Inflammatory macrophage treated with lipopolysaccharide for 1 hour (primary cell): ENCODE data around the gene RXFP1.

Source experiments
- DNase-seq, 2 donors: peaks; one replicate each; pipeline ENCODE4 v3.0.0-alpha.2; 2020 to 2022

Gene RXFP1

DNA sequence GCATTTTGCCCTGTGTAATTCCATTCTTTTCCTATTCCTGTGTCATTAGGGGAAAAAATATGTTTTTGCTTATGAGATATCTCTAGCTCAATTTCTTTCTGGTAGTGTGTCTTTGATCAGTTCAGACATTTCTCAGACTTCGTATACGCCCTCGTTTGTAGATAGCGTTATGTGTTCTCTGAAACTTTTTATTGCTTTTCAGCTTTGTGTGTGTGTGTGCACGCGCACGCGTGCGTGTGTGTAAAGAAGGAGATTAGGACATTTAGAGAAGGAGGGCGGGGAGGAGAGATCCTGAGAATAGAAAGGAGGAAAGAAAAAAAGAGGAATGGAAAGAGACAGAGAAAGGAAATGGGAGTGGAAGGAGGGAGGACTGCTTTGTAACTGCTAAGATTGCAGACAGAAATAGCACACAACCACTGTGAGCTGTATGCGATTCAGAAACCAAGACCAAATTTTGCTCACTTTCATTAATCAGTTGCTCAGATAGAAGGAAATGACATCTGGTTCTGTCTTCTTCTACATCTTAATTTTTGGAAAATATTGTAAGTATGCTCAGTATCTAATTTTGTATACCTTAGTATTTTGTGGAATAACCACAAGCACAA is at the start of gene RXFP1:
TSS of gene RXFP1 (plus strand) at position 399 of the 605 bp plus-strand sequence. CDS start at position 494, 95 bp downstream.
- no peak for DNase-seq

DNA sequence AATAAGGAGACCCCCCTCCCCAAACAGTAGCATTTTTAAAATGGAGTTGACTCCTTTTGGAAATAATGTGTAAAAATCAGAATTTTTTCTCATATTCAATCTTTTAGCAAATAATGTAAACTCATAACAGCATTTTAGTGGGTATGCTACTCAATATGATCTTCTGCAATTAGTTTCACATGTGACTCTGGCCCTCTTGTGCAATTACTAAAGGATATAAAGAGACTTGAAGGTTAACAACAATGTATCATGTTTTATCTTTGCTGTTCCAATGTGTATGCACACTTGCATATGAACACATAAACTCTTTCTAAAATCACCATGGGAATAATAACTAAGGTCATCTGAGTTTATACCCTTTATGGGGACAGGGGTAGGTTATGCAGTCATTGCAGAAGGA is 39.9 kb upstream of the RXFP1 start:
- DNase-seq: no peak

DNA sequence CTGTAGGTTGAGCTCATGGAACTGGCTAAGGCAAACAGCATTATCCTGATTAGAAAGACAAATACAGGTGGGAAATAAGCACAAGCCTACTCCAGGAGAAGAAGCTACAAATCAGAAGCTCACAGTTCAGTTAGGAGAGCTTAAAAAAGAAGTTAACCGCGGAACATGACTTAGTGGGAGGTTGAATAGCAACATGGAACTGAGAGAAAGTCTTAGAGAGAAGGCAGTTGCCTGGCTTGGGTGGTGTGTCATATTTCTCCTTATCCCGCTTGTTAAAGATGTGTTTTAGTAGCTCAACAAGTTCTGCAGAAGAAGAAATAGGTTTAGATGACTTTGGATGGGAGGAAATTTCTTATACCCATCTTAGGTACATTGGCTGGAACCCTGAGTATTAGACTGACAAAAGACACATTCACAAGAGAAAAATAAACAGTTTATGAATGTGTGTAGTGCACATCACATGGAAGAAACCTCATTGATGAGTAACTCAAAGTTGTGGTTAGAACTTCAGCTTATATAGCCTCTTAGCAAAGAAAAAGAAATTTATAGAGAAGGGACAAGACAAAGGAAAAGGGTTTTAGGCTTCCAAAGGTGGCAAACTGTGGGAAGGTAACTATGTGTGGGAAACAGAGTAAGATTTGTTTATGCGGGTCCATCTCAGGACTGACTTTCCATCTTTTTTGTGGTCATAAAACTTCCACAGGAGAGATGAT is 37.4 kb upstream of the RXFP1 start:
- DNase-seq: no peak

DNA sequence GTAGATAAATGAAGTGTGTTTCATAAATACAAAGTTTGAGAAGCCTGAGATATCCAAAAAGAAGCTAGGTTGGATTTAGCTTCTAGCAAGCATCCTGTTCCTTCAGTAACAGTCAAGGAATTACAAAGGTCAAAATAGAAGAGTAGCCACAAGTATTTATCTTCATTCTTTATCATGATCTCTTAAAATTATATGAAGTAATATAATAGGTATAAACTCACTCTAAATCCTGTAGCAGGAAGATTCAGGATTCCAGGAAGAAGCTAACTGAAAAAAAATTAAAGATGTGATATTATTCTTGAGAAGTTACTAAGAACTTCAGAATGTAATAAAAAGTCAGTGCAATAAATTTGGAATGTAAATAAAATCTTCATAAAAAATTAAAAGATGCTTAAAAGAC is 31.1 kb upstream of the RXFP1 start:
- DNase-seq: no peak

DNA sequence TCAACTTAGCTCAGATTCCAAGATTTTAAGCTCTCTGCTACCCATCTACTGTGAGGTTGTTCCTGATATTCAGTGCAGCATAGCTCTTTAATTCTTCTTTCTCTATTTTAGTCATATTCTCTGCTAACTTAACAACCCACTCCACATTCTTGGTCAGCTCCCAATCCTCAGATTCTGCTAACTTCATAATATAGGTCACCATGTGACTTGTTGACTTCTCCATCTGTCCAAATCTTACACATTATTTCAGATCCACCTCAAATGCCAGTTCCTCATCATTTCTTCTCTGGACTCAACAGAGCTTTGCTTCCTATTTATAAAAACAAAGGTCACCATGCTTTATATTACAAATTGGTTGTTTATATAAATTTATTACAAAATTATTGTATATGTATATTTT is 29.3 kb upstream of the RXFP1 start:
- peak in 1 of 2 donors; percentile 1 for DNase-seq

DNA sequence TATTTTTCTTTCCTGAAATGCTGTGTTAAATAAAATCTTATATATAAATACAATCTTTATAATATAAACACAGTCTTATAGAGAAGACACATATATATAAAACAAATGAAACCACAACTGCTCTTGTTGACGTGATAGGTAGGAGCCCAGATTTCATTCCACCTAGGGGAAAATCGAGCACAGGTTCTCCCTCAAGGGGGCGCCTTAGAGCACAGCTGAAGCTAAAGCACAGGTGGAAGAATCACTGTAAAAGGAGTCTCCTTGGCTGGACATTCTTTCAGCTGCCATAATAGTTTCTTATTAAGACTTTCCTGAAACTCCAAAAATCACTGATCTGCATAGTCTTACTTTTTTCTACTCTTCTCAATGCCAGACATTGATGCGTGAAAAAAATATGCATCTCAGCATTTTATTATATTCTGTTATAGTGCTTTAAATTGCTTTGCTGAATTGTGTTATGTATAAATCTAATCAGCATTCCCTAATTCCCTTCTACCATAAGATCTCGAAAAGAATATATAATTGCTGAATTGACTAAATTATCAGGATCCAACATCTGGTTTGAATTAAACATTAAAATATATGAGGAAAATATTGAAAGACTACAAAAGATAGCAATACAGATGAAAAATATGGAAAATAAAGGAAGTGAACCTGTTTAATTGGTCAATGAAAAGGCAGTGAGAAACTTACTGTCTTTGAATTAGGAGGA is 25.5 kb upstream of the RXFP1 start:
- DNase-seq: peak; percentile 5 to 79

DNA sequence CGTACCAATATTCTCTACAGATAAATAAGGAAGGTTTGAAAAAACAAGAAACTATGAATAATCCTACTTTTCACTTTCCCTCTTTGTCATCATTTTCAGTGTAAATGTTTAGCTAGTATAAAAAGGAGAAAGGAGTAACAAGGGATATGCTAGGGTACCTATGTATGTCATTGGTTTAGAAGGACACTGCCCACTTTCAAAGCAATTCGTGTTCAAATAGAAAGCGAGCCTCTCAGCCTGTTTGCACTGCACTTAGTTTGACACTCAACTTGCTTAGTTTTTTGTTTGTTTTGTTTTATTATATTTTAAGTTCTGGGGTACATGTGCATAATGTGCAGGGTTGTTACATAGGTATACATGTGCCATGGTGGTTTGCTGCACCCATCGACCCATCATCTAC is 21.6 kb upstream of the RXFP1 start:
- DNase-seq: no peak

DNA sequence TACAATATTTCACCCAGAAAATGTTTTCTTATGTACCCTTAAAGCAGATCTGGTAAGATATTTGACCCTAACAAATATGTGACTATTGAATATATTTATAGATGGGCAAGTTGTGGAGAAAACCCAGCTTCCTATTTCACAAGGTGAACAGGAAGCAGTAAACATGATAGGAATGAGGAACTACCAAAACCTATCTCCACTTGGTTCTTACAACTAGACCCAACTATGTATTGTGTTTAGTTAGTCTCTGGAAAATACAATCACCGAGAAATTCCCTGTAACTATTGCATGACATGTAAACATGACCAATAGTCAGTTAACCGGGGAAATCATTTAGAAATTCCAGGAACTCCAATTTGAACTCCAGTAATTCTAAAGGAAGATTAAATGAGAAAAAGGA is 8.4 kb upstream of the RXFP1 start:
- DNase-seq: peak; percentile 60 to 67

DNA sequence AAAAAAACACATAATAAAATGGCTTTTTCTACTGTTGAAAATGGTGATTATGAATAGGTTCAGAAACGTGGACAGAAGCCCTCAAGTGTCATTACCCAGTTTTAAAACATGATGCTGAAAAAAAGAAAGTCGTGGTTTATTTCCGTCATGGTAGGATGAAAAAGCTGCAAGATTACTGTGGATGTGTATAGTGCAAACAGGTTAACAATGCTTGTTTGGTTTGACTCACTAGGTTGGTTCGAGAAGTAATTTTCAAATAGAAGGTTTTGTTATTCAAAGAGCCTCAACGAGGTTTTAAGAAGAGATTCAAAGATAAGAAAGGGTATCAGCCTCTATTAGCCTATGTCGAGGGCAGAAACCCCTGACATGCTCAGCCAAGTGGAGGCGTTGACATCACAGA is 2.5 kb upstream of the RXFP1 start:
- DNase-seq: no peak

DNA sequence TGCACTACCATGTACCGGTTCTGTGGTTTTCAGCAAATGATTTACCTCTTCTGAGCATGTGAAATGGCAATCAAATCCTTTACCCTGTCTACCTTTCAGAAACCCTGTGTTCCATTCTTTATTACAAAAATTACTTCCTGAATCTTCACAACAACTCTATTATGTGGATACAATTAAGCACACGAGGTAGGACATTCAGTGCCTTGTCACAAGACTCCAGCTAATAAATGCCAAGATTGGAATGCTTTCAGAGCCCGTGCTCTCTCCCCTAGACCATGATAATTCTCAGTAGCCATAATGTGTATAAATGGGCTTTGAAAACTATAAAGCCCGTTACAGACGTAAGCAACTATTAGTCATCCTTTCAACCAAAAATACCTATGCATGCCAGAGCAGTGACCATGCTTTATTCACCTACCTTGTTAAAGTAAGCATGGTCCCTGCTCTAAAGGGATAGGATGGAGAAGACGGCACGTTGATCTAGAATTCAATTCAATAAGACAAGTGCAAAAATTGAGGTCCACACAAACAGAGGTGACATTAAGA is 2.4 kb downstream of the RXFP1 start:
- DNase-seq: no peak

DNA sequence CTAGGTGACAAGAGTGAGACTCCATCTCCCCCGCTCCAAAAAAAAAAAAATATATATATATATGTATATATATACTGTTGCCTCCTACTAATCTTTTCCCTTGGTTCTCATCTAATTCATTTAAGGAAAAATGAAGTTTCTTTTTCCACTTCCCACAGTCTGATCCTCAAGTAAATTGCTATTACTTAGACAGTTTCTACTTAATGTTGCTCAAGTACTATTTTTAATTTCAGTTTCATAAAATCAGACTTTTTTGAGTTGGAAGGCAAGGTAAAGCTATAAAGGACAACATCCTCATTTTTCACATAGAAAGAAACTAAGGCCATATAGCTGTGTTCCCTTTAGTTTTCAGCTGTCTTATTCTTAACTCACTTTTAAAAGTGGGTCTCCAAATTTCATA is 5.8 kb downstream of the RXFP1 start:
- DNase-seq: no peak

DNA sequence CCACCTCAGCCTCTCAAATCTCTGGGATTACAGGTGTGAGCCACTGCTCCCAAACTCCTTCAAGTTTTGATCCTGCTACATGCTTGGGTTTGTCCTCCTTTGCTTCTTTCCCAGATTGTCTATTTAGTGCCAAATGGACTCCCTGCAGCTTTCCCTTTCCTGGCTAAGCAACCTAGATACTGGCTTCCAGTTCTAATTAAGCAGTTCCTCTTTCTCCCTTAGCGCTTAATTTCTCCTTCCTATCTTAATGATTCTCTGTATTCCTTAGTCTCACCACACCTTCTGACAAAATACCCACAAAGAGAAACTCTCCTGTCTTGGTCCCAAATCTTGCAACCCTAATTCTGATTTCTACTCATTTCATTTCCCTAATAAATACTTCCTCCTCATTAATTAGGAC is 7.8 kb downstream of the RXFP1 start:
- DNase-seq: no peak

DNA sequence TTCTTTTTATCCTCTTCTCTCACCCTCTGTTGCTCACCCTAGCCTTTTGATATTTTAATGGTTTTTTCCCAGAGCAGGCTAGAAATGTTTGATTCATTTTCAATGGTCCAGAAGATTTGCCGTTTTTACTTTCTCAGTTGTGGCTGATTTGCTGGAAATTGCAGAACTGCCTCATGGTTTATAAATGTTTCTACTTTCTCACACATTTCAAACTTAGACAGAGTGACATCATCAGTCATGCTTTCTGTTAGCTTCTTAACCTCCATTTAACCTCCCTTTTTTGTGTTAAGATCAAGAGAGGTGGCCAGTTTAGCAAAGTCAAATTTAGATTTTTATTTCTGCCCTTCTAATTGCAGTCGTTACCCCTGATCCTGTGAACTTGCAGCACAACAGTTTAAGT is 8.7 kb downstream of the RXFP1 start:
- peak; percentile 23 to 51 for DNase-seq

DNA sequence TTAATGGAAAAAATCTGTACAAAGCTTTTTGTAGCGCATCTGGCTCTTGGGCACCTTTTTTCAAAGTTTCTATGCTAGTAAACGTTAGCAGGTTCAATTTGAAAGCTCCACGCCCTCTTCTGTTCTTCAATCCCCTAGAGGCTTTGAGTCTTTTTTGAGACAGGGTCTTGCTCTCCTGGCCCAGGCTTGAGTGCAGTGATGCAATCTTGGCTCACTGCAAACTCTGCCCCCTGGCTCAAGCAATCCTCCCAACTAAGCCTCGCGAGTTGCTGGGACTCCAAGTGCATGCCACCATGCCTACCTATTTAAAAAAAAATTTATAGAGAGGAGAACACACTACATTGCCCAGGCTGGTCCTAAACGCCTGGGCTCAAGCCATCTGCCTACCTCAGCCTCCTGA is 9.2 kb downstream of the RXFP1 start:
- DNase-seq: no peak

DNA sequence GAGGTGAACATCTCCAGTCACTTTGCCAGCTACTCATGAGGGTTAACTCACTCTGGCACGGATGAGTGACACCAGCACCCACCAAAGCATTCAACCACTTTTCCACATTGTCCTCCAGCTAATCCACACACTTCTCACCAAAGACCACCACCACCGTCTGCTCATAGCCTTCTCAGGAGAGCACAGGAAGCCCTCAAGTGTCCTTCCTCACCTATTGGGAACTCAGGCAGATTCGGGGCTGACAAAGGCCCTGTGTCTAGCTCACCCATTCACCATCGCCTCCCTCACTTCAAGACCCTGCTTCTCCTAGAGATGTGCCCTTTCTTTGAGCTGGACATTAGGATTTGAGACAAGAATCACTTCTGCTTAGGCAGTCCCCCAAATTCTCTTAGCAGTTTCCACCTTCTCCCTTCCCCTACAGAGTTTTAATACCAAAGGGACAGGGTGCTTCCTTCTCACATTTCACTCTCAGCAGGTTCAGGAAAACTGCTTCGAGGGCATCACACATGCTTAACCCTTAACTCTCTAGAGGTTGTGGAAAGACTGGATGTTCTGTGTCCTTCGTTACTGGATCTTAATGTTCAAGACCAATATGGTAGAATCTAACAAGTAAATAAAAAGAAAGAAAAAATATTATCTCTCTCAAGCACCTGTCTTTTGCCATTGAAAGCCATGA is 11.0 kb downstream of the RXFP1 start:
- DNase-seq: no peak

DNA sequence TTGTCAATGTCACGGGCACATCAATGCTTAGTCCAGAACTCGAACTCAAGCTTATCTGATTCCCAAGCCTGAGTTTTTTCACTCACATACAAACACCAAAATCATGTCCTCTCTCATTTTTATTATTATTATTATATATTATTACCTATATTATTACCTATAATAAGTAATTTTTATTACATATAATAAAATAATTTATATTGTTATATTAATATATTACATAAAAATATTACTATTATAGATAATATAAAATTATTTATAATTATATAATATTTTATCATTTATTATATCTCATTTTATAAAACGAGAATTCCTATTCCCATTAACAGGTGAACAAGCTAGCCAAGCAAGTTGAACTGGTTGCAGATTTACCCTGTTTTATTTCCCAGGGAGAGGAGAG is 13.0 kb downstream of the RXFP1 start:
- DNase-seq: no peak

DNA sequence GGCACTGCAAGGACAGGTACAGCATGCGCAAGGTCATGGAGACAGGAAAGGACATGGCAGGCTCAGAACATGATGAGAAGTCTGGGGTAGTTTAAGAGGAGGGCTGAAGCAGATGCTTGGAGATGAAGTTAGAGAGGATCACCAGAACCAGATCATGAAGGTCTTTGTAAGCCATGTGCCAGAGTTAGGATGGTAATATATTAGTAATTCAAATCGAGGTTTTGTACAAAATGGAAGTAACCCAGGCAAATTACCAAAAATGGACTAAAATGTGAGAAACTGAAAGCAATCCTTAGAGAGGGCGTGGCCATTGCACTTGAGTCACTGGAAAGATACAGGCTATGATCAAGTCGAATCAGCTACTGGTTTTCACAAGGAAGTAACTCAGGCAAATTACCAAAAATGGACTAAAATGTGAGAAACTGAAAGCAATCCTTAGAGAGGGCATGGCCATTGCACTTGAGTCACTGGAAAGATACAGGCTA is 13.5 kb downstream of the RXFP1 start:
- peak; percentile 89 to 93 for DNase-seq

DNA sequence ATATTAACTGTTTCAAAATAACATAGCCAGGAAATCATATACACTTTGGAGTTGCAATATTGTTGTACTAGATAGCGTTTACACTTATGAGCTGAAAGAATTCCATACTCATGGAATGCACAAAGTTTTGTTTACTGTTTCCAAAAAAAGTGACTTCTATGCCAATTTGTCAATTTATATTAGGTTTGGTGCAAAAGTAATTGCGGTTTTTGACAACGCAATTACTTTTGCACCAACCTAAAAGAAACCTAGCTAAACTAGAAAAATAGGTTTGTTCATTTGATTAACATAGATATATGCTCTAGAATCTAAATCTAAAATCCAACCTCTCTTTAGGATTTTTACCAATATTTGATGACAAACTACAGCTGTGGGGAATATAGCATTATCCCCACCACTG is 15.2 kb downstream of the RXFP1 start:
- no peak for DNase-seq

DNA sequence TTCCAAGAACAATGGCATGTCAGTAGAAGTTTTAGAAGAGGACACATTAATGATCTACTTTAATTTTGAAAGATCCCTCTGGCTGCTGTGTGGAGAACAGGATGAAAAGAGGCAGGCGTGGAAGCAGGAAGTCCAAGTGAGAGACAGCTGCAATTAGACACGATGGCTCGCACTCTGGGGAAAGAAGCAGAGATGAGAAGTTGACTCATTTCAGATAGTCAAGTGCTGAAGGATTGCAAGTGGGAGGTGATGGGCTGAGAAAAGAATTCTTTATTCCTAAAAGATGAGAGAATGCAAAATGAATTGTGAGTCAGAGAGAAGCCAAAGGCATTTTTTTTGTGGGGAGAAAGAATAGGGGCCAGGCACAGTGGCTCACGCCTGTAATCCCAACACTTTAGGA is 16.5 kb downstream of the RXFP1 start:
- DNase-seq: peak; percentile 66 to 79

DNA sequence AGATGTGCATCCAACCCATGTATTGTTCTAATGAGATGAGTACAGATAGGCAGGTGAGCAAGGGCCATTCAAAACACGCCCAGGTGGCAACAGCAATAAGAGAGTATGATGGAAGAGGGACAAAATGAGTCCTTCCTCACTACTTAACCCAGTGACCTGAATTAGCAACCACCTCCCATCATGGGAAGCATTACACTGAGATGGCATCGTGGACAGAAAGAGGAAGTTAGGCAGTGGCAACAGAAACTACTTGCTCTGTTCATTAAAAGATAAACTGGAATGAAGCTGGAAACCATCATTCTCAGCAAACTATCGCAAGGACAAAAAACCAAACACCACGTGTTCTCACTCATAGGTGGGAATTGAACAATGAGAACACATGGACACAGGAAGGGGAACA is 17.2 kb downstream of the RXFP1 start:
- DNase-seq: peak; percentile 69 to 81

DNA sequence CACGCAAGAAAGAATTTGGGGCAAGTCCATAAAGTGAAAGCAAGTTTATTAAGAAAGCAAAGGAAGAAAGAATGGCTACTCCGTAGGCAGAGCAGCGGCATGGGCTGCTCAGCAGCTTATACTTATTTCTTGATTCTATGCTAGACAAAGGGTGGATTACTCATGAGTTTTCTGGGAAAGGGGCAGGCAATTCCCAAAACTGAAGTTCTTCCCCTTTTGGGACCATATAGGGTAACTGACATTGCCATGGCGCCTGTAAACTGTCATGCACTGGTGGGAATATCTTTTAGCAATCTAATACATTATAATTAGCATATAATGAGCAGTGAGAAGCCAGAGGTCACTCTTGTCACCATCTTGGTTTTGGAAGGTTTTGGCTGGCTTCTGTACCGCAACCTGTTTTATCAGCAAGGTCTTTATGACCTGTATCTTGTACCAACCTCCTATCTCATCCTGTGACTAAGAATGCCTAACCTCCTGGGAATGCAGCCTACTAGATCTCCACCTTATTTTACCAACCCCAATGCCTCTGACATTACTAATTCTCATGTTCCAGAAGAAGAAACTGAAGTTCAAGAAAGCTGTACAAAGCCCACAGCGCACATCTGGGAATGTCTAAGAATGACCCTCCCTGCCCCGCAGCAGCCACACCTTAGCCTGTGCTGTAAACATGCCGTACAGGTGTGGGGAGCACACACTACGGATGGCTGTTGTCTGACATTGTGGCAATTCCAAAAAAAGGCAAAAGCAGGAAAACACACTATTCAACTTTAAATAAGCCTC is 18.6 kb downstream of the RXFP1 start:
- peak; percentile 76 to 79 for DNase-seq

DNA sequence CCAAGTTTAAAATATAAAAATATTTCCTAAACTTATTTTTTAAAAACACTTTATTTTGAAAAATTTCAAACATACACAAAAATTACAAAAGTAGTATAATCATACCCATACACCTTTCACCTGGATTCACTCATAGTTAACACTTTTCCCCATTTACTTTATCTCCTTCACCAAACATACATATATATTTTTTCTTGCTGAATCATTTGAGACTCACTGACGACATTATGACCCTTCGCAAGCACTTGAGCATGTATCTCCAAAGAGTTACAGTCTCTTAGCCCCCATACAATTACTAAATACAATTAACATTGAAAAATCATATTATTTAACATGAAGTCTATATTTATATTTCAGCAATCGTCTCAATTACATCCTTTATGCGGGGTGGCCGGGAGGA is 19.8 kb downstream of the RXFP1 start:
- no peak for DNase-seq
